HG03457 (cell line): Measurements from ENCODE around the gene LZTR1.

Experiments used
- ATAC-seq: cut with Tn5 transposase; IDR thresholded peaks from one replicate; pipeline ENCODE4 v1.9.1; 2021; ENCODE audit warnings: moderate number of reproducible peaks; ENCODE audit not compliant: unreplicated experiment

The LZTR1 gene

DNA sequence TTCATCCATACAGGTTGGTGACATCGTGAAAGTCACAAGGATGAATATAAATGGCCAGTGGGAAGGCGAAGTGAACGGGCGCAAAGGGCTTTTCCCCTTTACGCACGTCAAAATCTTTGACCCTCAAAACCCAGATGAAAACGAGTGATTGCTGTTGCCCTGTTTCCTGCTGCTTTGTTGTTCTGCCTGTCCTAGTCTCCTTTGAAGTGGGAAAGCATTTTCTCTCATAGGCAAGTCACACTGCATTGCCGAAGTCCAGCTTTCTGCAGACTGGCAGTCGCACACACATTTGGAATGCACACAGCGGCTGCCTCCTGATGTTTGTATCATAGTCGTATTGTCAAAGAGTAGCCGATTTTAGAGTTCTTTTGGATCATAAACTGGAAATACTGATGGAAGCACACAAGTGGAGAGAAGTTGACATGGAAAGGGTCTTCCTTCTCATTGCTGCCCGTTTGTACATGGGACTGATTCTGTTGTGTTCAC, 32.4 kb upstream of the LZTR1 start:
- ATAC-seq, result no peak

DNA sequence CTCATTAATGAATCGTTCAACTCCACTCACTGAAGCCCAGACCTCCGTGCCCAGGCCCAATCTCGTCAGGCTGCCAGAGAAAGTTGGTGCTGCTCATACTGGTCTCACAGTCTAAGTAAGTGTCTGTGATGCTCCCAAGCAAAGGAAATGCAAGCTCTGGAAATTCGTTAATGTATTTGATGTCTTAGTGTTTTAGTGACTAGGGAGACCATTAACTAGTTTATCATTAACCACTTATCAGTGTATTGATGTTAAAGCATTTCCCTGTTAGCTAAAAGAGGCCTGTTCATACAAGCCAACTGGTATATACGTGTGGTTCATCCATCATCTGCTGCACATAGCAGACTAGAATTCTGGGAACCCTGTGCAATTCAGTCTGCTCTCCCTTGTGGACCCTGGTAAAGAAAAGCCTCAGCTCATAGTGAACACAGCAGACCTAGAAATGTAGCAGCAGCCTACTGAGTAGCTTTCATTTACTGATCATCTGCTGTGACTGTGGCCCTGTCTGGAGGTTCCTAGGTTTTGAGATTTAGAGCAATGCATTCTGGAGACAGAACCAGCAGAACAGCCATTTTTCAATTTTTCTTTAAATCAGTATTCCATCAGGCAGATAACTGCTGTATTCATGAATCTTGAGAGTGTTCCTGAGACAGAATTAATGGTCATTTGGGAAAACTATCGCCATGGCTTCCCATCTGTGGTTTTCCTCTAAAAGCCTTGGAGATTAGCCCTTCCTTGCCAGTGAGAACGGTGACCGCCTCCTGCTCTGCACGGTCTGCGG, 30.8 kb upstream of the LZTR1 start:
- ATAC-seq, result no peak

DNA sequence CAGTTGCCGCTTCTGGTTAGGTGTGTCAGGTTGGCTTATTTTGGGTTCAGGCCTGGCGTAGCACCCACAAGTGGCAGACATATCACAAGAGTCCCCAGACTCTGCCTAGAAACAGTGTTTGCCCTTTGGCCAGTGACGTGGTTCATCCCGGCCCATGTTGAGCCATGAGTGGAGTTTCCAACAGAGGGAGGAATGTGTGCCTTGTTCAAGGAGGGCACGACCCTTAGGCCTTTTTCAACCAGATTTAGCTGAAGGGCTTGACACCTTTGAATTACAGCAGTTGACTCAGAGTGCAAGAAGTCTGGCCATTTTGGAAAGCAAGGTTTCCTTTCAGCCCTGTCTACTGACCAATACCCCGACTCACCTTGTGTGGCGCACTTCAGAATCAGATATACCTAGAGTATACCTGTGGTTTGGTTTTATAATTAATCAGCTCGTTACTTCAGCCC, 30.1 kb upstream of the LZTR1 start:
- ATAC-seq, result no peak

DNA sequence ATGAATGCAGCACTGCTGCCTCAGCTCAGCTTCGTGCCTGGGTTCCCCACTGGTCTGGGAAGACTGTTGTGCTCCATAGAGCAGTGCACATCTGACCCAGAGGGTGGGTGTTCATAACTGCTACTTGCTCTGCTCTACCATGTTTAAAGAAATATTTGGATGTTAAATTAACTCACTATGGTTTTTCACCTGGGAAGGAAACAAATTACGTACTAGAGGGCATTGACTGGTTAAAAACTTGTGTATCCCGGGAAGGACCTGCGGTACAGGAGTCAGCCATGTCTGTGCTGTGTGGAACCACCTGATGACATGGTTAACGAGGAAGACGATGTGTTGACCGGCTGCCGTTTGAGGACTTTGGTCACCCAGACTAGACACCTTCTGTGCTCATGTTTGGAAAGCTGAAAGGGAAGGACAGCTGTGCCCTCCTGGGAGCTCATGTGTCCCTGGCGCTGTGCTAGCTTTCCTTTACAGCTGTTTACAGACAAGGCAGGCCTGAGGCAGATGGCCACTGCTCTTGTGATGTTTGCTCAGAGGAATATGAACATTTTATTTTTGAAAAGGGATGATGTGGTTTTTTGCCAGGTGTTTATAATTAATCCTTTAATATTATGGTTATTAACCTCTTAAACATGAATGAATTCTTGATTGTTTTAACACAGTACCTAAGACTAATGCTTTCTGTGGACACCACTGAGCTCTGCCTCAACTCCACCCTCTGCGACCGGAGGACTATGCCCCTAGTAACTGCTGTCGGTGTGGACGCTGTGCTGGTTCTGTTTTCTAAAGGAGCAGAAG, 29.4 kb upstream of the LZTR1 start:
- ATAC-seq, result no peak

DNA sequence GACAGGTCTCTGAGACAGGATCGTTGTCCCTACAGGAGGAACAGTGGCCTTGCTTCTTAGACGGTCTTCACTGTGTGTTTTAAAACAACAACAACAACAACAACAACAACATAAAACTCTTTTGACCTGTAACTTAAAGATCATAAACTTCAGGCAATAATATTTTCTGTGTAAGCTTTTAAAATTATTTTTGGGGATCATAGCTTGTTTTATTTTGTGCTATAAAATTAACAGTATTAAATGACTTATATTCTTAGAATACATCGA, 28.8 kb upstream of the LZTR1 start:
- ATAC-seq, result no peak

DNA sequence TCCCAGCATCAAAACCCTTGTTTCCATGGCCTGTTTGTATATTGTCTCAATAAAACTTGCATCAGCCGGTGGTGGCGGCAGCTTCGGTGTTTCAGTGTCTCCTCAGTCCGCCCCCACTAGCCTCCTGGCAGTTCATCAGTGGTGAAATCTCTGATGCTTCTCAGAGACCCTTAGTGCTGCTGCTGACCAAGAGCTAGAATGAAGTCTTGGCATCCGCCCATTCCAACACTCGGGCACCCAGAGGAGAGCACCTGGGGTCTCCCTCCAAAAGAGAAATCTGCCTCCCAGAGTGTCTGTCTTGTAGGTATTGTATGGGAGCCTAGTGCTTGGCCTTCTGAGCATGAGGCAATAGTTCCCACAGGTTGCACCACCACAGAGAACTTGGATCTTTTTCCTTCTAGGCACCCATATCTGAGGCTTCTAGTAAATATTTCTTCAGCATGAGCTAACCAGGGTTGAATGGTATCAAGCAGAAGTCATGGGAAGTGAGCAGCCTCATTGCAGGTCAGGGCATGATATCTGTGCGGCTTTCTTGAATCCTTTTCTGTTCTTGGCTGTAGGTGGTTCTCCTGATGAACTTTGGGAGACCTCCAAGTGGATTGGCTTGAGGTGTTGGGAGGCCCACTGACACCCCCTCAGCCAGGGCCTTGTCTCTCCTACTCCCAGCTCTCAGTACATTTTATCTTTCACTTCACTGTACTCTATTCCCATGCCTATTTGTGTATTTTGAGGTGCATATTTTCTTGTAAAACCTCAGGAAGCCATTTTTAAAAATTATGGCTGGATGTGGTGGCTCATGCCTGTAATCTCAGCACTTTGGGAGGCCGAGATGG, 28.2 kb upstream of the LZTR1 start:
- ATAC-seq, result no peak

DNA sequence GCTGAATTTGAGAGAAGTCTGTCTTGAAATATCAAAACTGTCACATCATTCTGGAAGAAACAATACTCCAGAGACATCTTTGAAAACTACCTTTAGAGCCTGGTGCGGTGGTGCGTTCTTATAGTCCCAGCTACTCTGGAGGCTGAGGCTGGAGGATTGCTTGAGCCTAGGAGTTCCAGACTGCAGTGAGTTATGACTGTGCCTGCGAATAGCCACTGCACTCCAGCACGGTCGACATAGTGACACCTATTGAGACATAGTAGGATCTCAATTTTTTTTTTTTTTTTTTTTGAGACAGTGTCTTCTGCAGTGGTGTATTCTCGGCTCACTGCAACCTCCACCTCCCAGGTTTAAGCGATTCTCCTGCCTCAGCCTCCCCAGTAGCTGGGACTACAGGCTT, 26.5 kb upstream of the LZTR1 start:
- no peak for ATAC-seq

DNA sequence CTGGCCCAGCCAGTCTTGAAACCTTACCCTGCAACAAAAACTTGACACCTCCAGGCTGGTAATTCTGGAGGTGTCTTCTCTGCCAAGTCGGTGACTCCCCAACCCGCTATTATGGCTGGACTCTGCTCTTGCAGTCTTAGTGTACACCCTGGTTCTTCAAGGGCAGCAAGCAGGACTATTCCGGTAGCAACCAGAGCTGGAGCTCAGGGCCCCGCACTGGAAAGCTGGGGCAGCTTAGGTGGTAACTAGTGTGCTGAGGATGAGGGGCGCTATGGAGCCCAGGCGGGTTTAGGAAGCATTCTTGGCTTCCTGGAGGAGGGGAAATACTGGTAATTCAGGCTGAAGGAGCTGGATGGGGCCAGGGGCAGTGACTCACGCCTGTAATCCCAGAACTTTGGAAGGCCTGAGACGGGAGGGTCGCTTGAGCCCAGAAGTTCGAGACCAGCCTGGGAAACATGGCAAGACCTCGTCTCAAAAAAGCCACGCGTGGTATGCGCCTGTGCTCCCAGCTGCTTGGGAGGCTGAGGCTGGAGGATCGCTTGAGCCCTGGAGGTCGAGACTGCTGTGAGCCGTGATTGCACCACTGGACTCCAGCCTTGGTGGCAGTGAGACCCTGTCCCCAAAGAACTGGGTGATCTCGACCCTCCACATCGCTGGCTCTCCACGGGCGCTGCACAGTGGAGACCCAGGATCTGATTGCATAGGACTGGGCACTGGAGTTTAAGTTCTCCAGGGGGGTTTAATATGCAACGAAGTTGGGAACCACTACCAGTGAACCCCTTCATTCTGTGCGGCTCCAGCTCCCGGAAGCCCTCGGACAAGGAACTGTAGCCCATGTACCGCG, 25.6 kb upstream of the LZTR1 start:
- no peak for ATAC-seq

DNA sequence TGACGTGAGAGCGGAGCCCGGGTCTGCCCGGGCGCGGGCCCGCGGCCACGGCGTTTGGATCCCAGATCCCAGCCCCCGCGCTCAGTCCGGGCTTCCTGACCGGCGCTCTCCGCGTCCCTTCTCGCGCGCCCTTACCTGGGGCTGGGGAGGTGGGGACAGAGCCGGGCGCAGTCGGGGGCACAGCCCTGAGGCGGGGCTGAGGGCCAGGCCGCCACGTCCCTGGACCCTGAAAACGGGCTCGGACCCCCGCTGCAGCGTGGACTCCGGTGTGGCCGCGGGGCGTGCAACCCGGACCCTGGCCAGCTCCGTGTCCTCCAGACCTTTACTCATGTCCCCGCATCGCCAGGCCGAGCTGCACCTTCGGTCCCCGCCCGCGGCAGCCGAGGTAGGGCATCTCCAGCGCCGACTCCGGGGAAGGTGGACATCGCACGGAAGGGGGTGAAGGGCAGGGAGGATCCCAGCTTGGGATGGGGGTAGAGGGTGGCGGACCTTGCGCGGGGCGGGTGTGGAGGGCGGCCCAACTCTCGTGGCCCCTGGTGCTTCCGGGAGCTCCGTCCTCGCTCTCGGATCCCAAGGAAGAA, 24.9 kb upstream of the LZTR1 start:
- ATAC-seq, result no peak

DNA sequence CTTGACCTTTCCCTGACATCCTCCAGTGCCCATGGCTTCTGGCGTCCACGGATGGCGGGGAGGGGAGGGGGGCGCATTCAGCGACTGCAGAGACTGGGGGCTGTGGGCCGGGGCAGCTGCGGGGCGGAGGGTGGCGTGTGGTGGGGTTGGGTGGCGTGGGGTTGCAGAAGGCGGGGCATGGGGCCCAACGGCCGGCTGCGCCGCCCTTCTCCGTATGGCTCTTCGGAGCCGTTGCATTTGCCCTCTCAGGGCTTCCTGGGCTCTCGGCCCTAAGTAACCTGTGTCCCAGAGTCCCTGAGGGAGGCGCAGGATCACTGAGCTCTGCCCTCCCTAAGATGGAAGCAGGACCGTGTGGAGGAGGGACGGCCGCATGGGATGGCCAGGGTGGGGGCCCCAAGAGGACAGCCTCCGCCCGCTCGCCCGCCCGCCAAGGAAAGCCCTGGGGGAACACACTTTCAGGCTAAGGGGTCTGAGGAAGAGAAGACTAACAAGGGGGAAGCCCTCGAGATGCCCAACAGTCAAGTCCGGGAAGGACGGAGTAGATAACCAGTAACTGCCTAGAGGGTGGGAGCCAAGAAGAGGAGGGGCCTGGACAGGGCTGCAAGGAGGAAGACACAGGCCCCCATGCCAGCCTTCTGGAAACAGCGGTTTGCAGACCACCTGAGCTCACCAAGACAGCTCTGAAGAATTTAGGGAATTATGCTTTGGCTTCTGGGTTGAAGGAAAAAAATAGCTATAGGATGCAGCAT, 24.2 kb upstream of the LZTR1 start:
- no peak for ATAC-seq

DNA sequence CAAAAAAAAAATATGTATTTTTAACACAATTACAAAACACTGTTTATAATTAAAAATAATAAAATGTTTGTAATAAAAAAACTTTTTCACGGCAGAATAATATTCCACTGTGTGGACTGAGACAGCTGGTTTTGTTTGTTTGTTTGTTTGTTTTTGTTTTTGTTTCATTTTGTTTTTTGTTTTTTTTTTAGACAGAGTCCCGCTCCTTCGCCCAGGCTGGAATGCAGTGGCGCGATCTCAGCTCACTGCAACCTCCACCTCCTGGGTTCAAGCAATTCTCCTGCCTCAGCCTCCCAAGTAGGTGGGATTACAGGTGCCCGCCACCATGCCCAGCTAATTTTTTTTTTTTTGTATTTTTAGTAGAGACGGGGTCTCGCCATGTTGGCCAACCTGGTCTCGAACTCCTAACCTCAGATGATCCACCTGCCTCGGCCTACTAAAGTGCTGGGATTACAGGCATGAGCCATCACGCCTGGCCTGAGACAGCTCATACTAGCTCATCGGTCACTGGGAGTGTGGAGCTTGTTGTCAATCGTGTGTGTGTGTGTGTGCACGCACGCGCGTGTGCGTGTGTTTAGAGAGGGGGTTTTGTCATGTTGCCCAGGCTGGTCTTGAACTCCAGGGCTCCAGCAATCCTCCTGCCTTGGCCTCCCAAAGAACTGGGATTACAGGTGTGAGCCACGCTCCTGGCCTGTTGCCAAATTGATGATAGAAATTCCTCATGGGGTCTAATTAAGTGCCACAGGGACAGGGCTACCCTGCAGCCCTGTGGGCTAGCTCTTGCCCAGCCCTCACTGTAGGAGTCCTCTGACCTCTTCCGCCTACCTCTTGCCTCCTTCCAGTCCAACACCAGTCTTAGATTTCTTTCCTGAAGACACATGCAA, 22.3 kb upstream of the LZTR1 start:
- ATAC-seq, result no peak

DNA sequence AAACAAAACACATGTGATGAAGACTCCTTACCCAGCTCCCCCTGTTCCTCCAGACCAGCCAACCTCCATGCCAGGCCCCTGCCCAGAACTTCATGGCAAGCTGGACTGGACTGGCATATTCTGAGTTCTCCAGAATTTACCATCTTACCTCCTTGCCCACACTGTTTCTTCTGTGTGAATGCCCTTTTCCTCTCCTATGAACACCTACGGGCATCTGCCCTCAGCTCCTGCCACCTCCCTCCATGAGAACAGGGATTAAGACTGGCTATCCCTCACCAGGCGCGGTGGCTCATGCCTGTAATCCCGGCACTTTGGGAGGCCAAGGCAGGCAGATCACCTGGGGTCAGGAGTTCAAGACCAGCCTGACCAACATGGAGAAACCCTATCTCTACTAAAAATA, 21.5 kb upstream of the LZTR1 start:
- ATAC-seq, result no peak

DNA sequence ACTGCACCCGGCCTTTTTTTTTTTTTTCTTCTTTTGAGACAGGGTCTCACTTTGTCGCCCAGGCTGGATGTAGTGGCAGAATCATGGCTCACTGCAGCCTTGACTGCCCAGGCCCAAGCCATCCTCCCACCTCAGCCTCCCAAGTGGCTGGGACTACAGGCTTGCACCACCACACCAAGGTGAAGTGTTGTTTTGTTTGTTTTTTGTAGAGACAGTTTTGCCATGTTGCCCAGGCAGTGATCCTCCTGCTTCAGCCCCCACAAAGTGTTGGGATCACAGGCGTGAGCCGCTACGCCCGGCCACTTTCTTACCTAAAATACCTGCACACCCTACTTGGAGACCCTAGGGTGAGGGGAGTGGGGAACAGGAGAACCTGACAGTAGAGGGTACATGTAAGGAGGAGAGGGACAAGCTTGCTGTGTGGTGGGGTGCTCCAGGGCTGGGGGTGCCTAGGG, 19.6 kb upstream of the LZTR1 start:
- no peak for ATAC-seq

DNA sequence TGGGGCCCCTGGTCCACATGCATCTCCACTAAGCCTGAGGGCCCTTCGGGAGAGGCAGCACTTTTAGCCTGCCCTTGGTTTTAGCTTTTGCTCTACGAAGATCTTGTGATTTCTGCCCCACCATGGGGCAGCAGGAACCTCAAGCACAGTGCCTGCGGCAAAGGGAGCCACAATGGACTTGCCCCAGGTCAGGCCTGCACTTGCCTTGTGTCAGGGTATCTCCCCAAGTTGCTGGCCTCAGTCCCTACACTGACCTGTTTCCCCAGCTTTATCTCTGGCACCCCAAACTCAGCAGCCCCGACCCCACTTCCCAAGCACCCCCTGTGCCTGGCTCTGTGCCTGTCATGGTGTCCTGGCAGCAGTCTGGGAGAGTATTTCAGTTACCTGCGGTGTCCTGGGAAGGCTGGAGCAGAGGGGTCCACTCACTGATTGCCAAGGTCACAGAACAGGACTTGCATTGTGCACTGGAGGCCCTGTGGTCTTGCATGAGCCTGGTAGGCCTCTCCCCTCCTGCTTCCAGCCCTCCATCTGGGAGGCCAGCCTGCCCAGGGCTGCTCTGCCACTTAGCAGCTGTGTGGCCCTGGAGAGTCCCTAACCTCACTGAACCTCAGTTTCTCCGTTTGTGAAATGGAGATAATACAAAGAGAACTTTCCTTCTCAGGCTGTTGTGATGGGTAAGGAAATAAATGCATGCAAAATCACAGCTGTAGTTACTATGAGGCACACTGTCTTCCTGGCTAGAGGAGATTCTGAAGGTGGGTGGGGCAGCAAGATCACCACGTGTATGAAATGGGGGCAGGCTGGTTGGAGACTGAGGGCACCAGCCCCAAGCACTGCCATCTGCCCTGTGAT, 18.7 kb upstream of the LZTR1 start:
- no peak for ATAC-seq

DNA sequence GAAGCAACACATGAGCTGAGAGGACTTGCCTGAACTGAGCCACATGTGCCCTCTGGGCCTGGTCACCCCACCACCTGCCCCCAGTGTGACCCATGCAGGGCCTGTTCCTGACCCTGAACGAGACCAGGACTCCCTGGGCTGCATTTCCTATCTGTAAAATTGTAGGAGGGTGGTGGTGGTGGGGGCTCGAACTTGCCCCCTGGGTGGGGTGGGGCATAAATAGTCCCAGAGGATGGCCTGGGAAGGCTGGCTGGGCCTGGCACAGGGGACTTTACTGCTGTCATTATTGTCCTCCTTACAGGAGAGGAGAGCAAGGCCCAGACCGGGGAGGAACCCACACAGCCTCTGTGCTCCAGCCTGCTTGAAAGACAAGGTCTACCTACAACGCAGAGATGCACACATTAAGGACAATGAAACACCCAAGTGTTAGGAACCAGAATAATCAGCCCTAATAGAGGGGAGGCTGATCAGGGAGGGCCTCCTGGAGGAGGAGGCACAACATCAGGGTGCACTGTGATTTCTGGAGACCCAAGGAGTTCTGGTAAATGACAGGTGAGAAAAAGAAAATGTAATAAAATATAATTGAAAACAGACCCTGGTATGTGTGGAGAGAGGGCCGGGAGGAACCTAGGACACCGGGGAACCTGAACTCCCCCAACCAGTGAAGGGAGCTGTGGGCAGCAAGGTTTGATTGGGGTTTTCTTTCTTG, 17.9 kb upstream of the LZTR1 start:
- ATAC-seq, result no peak

DNA sequence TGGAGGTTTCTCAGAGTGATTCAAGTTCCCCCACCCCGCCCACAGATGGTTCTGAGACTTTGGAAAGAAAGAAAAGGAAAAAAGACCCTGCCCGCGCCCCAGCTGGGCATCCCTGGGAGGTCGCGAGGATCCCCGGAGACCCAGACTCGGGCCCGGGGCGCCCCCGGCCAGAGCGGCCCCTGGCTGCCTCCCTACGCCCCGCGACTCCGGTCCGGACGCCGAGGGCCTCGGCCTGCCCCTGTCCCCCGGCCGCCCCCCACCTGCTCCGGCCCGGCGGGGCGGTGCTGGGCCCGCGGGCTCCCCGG, 17.3 kb upstream of the LZTR1 start:
- no peak for ATAC-seq
